Measurements from ENCODE around the gene GSTA5.
"Not testable (repeated sequence)": the region's sequence is repeated elsewhere in the genome, so short reads cannot be mapped to it uniquely, and the experiment has no call there.

The GSTA5 gene

GRCh38 chr6:52786249-52786956 lies 54.2 kb downstream of the GSTA5 start:
- DNase-seq, result no peak

GRCh38 chr6:52782696-52783274 lies 57.8 kb downstream of the GSTA5 start:
- not testable (repeated sequence) for DNase-seq

- DNase-seq, result not testable (repeated sequence)
These were observed 58.4 kb downstream of the GSTA5 start for GRCh38 chr6:52782209-52782608.

Data from stimulated activated CD8-positive, alpha-beta memory T cell treated with anti-CD3 and anti-CD28 coated beads, Interleukin-4, amount 100 ng/mL, for 48 hours (primary cell).